ENCODE results near the gene CENPS. TPM values are rescaled to one million over a fixed set of nuclear protein-coding genes. Genes with fewer than 3 reads are reported as not detected.

The CENPS gene
- total RNA-seq, 1 experiment from 2014 or later = 17.8 TPM

DNA sequence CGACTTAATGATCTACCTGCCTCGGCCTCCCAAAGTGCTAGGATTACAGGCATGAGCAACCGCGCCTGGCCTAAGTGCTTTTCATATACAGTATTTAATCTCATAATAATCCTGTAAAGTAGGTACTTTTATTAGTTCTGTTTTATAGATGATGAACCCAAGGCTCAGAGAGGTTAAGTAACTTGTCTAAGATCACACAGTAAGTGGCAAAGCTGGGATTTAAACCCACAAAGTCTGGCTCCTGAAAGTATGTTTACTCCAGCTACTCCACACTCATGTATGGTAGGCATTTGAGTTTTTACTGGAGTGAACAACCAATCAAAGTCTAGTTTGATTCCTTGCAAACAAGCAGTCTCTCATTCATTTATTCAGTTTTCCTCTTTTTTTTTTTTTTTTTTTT lies 39.8 kb downstream of the CENPS start:
- no peaks in the 10 kb centered on the region for H3K27me3 Mint-ChIP-seq (ENCODE audit: low read depth)

More for the DNA sequence above, 39.8 kb downstream of the CENPS start:
- Histone ChIP-seq H3K4me1 (ENCODE audit: insufficient read depth, low read length) (0 out of 2 replicates have a peak, but pooled peaks cover 2% of the 10 kb centered on the region), H2BK5ac (ENCODE audit: insufficient read length, low read length) (no peak overlapping the region), H3K27ac (ENCODE audit: insufficient read length, low read depth, low read length) (no peak overlapping the region), H3K23ac (ENCODE audit: insufficient read length, low read depth, low read length) (no peak overlapping the region), H3K4me2 (ENCODE audit: insufficient read depth, insufficient read length, low read length) (no peak overlapping the region), H3K56ac (ENCODE audit: insufficient read length, low read depth, low read length) (no peak overlapping the region), H2BK20ac (ENCODE audit: low read depth, low read length, poor library complexity, severe bottlenecking) (no peak overlapping the region), H3K79me1 (ENCODE audit: insufficient read depth, low read depth, low read length, poor library complexity, severe bottlenecking) (no peaks in the 10 kb centered on the region), H4K20me1 (ENCODE audit: control insufficient read depth, insufficient read depth, insufficient read length) (no peaks in the 10 kb centered on the region), H2BK15ac (ENCODE audit: low read depth, low read length) (no peak overlapping the region), H3K9me3 (ENCODE audit: control insufficient read depth, low read depth, low read length) (no peaks in the 10 kb centered on the region), H3T11ph (ENCODE audit: low read length) (no peak overlapping the region), H3K79me2 (ENCODE audit: insufficient read depth, low read length) (peaks cover 3% of the 10 kb centered on the region; the same call in 1 of the 2 replicates), H3K14ac (ENCODE audit: insufficient read depth, low read length) (no peak overlapping the region), H3K23me2 (ENCODE audit: insufficient read length, low read depth, low read length, poor library complexity, severe bottlenecking) (no peaks in the 10 kb centered on the region), H2BK120ac (ENCODE audit: low read depth, low read length, poor library complexity, severe bottlenecking) (no peak overlapping the region), H3K9ac (ENCODE audit: extremely low read depth, insufficient read length, low read length) (no peak overlapping the region), H3K4ac (ENCODE audit: low read depth, low read length) (no peak overlapping the region), H3K18ac (ENCODE audit: insufficient read length, low read depth, low read length) (no peak overlapping the region), H2BK12ac (ENCODE audit: insufficient read length, low read depth, low read length) (no peak overlapping the region), H4K8ac (replicated peaks; ENCODE audit: insufficient read length, low read depth, low read length) (no peak overlapping the region), H2AFZ (ENCODE audit: low read length) (no peak overlapping the region), H4K91ac (ENCODE audit: insufficient read length, low read depth, low read length) (no peak overlapping the region), H2AK5ac (ENCODE audit: insufficient read length, low read length) (no peak overlapping the region), H4K5ac (ENCODE audit: insufficient read length, low read depth, low read length) (no peak overlapping the region), H3K27me3 (ENCODE audit: insufficient read depth, low read length) (no peaks in the 10 kb centered on the region)
- WGBS (ENCODE audit: extremely low coverage, insufficient read length, low lambda C conversion rate) = no CpG with 5 or more reads among the region's 4 CpGs
- TF ChIP-seq, protein P1, sequence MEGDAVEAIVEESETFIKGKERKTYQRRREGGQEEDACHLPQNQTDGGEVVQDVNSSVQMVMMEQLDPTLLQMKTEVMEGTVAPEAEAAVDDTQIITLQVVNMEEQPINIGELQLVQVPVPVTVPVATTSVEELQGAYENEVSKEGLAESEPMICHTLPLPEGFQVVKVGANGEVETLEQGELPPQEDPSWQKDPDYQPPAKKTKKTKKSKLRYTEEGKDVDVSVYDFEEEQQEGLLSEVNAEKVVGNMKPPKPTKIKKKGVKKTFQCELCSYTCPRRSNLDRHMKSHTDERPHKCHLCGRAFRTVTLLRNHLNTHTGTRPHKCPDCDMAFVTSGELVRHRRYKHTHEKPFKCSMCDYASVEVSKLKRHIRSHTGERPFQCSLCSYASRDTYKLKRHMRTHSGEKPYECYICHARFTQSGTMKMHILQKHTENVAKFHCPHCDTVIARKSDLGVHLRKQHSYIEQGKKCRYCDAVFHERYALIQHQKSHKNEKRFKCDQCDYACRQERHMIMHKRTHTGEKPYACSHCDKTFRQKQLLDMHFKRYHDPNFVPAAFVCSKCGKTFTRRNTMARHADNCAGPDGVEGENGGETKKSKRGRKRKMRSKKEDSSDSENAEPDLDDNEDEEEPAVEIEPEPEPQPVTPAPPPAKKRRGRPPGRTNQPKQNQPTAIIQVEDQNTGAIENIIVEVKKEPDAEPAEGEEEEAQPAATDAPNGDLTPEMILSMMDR (conservative IDR thresholded peaks at IDR 0.05) = no peak
- no peak for DNase-seq
- Mint-ChIP-seq H3K9me3 (no peaks in the 10 kb centered on the region), H3K27ac (no peak overlapping the region), H3K4me1 (peaks cover 12 to 15% of the 10 kb centered on the region in 2 experiments), H3K36me3 (ENCODE audit: insufficient read depth in 1 of 3, low read depth in 3 of 3) (peaks cover 30 to 46% (median 45%) of the 10 kb centered on the region in 3 experiments), H3K4me3 (no peak overlapping the region)
